Right cardiac atrium (tissue), 5 donors: ENCODE results near the gene ACTL7B. TPM values are rescaled to one million over a fixed set of nuclear protein-coding genes. Genes with fewer than 3 reads are reported as not detected.
A peak's percentile ranks its signal among the peaks of the same experiment; 100 is the strongest.
"Not testable (repeated sequence)": the region's sequence is repeated elsewhere in the genome, so short reads cannot be mapped to it uniquely, and the experiment has no call there.

Experiments
- ATAC-seq, 2 donors: fragments of 200-7000 bp; cut with Tn5 transposase; one replicate each; pipeline versions ENCODE4 v1.8.0 to v1.9.1; 2020; ENCODE audit warnings: moderate library complexity in 2 of 2, mild to moderate bottlenecking in 1 of 2
- DNase-seq, 3 donors: peaks; one replicate each; pipeline ENCODE4 v3.0.0-alpha.2; 2020
- H3K27ac ChIP-seq: one replicate; pipeline ENCODE4 v1.5.1; 2013; ENCODE audit warnings: mild to moderate bottlenecking, low read length, control low read depth, moderate library complexity
- H3K27me3 ChIP-seq: one replicate; pipeline ENCODE4 v1.6.1; 2013; ENCODE audit not compliant: control insufficient read depth, insufficient read depth
- H3K4me1 ChIP-seq: one replicate; pipeline ENCODE4 v1.6.1; 2013; ENCODE audit warnings: low read length; ENCODE audit not compliant: control insufficient read depth, insufficient read depth
- H3K4me3 ChIP-seq: one replicate; pipeline ENCODE4 v1.5.1; 2013; ENCODE audit warnings: low read length, control low read depth
- H3K9me3 ChIP-seq: one replicate; pipeline ENCODE4 v1.6.1; 2013; ENCODE audit warnings: low read length; ENCODE audit not compliant: control insufficient read depth
- WGBS: extraction: QIAGEN DNeasy Blood & Tissue Kit; methylation state at CpG from one replicate; pipeline ENCODE4 v1.1.7; 2013; 5-methylcytosine and 5-hydroxymethylcytosine counted together
- intact Hi-C, 4 donors: fragments of 100-400 bp; cut with DNase I; formaldehyde crosslinking; loops; one replicate each; pipeline versions ENCODE4 v1.11.0 to v1.14.0; 2022 to 2023
- polyA plus RNA-seq: library from polyadenylated mRNA; stranded (reverse); fragments of 200-250 nt; gene quantifications from one replicate; pipeline ENCODE4 v1.2.3, GENCODE V29; 2013
- total RNA-seq, 4 donors: library from RNA; stranded (reverse); fragmentation: NEBNext Ultra II Directional; extraction: Animal tissue kit (Norgen Biotek cat#: 25700); gene quantifications; one replicate each; pipeline ENCODE4 v1.2.1, GENCODE V29; 2021
- donor health status: healthy with polysubstance abuse.
- donor health status: DM: no; HTN: yes; CAD: no.
- donor health status: DM: no; HTN: no; CAD: no.
- donor health status: DM: no; HTN: yes; CAD: no; lungs with severe emphysema.
- donor health status: DM: yes; HTN: yes; CAD: no.

ACTL7B gene
- total and polyA plus RNA-seq, 5 donors: not detected

DNA sequence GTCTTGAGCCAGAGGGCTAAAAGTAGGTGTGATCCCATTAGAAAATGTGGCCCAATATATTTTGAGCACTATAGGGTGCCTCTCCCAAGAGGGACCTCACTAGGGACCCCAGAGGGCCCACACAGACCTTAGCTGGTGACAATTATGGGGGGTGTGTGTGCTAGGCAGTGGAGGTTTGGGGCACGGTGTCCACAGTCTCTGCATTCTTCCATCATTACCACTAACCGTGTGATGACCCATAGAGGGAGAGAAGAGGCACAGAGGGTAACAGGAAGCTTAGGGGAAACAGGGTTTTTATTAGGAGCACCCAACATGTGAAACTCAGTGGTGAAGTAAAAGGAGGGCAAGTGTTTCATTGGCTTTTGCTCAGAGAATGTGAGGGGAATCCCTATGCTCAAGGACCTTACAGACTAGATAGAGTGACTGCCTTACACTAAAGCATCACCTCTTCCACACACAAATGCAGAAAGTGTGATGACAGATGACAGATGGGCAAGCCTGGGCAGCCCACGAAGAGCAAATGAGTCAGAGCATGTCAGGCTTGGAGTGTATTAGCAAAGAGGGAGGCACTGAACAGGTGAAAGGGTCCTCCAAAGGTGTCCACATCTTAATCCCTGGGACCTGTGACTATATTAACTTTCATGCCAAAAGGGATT is 3.8 kb upstream of the ACTL7B start:
- DNase-seq (no peak), ATAC-seq (no peak)
- WGBS: 71% methylated on average over 3 of the region's 3 CpGs
- no peaks in the 10 kb centered on the region for H3K4me1 ChIP-seq
- no peaks in the 10 kb centered on the region for H3K9me3 ChIP-seq
- no peak overlapping the region for H3K27ac ChIP-seq
- intact Hi-C loops: no loop called here
- H3K27me3 ChIP-seq: no peaks in the 10 kb centered on the region
- H3K4me3 ChIP-seq: no peak overlapping the region

DNA sequence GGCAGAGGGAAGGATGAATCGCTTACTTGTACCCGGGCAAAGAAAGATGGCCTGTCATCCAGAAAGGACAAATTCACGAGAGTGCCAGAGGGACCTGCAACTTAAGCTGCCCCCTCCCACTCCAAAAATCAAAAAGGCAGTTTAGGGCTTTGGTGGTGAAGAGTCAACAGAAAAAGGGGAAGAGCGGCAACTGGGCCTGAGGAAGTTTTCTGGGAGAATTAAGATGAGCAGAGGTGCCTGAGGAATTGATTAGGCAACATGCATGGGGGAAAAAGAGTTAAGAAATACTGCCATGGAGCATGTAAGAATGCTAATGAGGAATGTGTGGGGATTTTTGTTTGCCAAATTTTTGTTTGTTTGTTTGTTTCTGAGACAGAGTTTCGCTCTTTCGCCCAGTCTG is 1.8 kb upstream of the ACTL7B start:
- no peaks in the 10 kb centered on the region for H3K4me1 ChIP-seq
- intact Hi-C loops: no loop called here
- H3K27me3 ChIP-seq: no peaks in the 10 kb centered on the region
- 91% methylated on average over 6 of the region's 6 CpGs for WGBS
- no peak for ATAC-seq
- no peak overlapping the region for H3K27ac ChIP-seq
- no peak overlapping the region for H3K4me3 ChIP-seq
- no peak for DNase-seq
- H3K9me3 ChIP-seq: no peaks in the 10 kb centered on the region

DNA sequence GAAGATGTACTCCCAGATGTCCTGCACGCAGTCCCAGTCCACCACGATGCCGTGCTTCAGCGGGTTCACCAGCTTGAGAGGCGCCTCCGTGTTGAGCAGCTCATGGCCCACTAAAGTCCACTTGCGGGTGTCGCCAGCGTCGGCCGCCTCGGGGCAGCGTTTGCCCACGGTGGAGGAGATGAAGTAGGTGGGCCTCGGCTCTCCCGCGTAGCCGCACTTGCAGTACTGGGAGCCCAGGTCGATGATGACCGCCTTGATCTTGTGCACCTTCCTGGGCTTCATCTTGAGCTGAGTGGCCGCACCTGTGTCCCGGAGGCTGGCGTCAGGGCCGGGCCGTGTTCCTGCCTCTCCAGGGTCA is 278 bp downstream of the ACTL7B start:
- Histone ChIP-seq H3K4me3 (no peak overlapping the region), H3K9me3 (no peaks in the 10 kb centered on the region), H3K4me1 (no peaks in the 10 kb centered on the region), H3K27me3 (no peaks in the 10 kb centered on the region), H3K27ac (no peak overlapping the region)
- ATAC-seq: no peak
- WGBS: 96% methylated on average over 25 of the region's 25 CpGs
- DNase-seq: peak in 1 of 3 donors; percentile 39
- intact Hi-C loops: no loop called here

DNA sequence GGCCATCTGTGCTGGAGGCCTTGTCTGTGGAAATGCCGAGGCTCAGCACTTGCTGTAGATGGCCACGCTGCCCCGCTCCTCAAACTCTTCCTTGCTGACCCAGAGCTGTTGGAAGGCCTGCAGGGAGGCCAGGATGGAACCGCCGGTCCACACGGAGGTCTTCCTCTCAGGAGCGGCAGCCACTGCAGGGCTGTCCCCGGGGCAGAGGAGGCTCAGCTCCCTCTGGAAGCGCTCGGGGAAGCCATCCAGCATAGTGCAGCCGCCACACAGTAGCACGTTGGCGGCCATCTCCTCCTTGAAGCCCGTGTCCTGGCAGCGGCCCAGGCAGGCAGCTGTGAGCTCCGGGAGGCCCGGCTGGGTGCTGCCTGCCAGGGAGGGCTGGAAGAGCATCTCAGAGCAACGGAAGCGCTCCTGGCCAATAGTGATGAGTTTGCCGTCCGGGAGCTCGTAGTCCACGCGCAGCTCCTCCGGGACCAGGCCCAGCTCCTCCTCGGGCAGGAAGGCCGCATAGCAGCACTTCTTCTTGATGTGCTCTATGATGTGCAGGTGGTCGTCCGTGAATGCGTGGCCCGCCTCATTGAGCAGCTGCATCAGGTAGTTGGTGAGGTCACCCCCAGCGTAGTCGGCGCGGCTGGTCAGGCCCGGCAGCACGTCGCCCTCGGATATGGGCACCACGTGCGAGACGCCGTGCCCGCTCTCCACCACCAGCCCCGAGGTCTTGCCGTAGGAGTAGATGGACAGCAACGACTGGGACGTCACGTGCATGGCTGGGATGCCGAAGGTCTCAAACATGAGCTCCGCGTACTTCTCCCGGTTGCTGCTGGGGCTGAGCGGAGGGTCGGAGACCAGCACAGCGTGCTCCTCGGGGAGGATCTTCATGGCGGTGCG is 901 bp downstream of the ACTL7B start:
- WGBS: 89% methylated on average over 59 of the region's 59 CpGs
- H3K4me3 ChIP-seq: no peak overlapping the region
- ATAC-seq (peak in 1 of 2 donors; percentile 27), DNase-seq (peak in 2 of 3 donors; percentile 59 to 69)
- H3K4me1 ChIP-seq: no peaks in the 10 kb centered on the region
- intact Hi-C loops: no loop called here
- no peaks in the 10 kb centered on the region for H3K27me3 ChIP-seq
- H3K27ac ChIP-seq: no peak overlapping the region
- no peaks in the 10 kb centered on the region for H3K9me3 ChIP-seq

DNA sequence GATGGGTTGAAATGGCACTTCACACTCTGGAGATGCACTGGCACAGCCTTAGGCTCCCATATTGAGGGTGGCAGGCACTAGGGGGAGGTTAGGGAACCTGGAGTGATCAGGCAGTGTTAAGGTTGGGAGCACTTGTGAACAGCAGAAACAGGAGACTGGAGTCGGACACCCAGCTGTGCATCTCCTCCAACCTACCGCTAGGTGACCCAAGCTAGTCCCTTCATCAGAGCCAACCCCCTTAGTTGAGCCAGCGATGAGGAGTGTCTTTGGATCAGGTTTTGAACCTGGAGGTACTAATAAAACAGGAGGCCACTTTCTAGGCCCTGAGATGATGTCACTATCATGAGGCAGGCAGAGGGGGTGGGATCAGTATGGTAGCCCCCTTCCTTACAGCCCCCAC is 1.7 kb downstream of the ACTL7B start:
- intact Hi-C loops: no loop called here
- ATAC-seq (no peak), DNase-seq (no peak)
- no peak overlapping the region for H3K4me3 ChIP-seq
- no peaks in the 10 kb centered on the region for H3K4me1 ChIP-seq
- WGBS: 92% methylated on average over 3 of the region's 3 CpGs
- no peak overlapping the region for H3K27ac ChIP-seq
- H3K27me3 ChIP-seq: no peaks in the 10 kb centered on the region
- no peaks in the 10 kb centered on the region for H3K9me3 ChIP-seq

DNA sequence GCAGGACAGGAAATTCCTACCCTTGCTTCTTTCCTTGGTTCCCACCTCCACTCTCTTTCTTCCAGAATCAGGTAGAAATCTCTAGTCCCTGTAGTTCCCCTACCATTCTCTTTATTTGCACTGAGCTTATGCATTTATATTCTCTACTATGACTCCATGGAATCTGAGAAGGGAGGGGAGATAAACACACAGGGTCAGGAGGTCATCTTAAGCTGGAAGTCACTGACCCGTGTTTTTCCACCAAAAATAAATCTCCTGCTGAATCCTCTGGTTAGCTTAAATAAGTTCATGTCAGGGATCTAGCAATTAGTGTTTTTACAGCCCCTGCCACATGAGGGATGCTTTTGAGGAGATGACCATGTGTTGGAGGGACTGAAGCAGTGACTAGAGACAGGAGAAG is 3.7 kb downstream of the ACTL7B start:
- Histone ChIP-seq H3K4me1 (no peaks in the 10 kb centered on the region), H3K4me3 (no peak overlapping the region), H3K27ac (no peak overlapping the region), H3K27me3 (no peaks in the 10 kb centered on the region), H3K9me3 (no peaks in the 10 kb centered on the region)
- no peak for DNase-seq
- intact Hi-C loops: no loop called here
- WGBS: 21% methylated on average over 1 of the region's 1 CpG
- ATAC-seq: peak in 1 of 2 donors; percentile 17

DNA sequence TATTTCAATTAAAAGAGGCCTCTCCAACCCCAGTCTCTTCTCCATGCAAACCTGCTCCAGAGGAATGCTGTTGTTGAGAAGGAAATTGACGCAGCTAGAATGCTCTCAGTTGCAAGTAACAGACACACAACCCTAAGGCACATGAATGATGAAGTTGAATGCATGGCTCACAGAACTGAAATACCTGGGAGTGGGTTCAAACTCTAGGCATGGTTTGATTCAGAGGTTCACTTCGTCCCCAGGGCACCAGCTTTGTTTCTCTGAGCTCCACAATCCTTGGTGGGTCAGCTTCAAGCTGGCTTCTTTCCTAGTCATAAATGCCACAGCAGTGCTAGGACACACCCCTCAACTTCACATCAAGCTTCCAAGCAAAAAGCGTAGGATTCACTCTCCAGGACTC is 4.6 kb downstream of the ACTL7B start:
- H3K27me3 ChIP-seq: no peaks in the 10 kb centered on the region
- no peaks in the 10 kb centered on the region for H3K9me3 ChIP-seq
- DNase-seq (no peak), ATAC-seq (no peak)
- no peak overlapping the region for H3K27ac ChIP-seq
- 84% methylated on average over 3 of the region's 3 CpGs for WGBS
- intact Hi-C loops: no loop called here
- no peaks in the 10 kb centered on the region for H3K4me1 ChIP-seq
- no peak overlapping the region for H3K4me3 ChIP-seq

DNA sequence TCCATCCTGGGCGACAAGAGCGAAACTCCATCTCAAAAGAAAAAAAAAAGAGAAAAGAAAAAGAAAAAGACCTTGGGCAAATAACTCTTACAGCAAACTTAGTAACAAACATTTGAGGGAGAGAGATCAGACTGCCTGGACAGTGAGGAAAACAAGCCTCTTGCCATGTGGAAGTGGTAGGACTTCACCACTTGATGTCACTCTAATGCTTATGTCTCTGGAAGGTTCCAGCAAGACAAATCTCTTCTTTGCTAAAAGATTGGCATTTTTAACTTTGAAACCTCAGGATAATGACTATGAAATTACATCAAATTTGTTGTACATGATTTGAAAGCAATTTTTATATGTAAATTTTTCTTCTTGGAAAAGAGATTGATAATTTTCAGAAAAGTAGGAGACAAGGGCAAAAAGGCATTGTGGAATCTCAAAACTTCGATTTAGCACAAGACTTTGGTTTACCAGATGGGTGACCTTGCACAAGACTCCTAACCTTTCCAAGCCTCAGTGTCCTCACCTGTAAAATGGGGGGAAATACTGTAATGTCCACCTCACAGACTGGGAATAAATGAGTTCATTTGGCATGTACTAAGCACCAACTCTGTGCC is 5.4 kb downstream of the ACTL7B start:
- 96% methylated on average over 3 of the region's 3 CpGs for WGBS
- no peak for DNase-seq
- no peak overlapping the region for H3K4me3 ChIP-seq
- intact Hi-C loops: no loop called here
- no peaks in the 10 kb centered on the region for H3K4me1 ChIP-seq
- H3K27me3 ChIP-seq: no peaks in the 10 kb centered on the region
- H3K27ac ChIP-seq: no peak overlapping the region
- no peaks in the 10 kb centered on the region for H3K9me3 ChIP-seq
- ATAC-seq: no peak

DNA sequence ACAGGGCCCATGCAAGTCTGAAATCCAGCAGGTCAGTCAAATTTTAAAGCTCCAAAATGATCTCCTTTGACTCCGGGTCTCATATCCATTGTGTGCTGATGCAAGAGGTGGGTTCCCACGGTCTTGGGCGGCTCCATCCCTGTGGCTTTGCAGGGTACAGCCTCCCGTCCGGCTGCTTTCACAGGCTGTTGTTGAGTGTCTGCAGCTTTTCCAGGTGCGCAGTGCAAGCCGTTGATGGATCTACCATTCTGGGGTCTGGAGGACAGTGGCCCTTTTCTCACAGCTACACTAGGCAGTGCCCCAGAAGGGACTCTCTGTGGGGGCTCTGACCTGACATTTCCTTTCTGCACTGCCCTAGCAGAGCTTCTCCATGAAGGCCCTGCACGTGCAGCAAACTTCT is 7.5 kb downstream of the ACTL7B start:
- H3K4me3 ChIP-seq, H3K27ac ChIP-seq, H3K4me1 ChIP-seq, H3K9me3 ChIP-seq, intact Hi-C loops, H3K27me3 ChIP-seq, ATAC-seq: not testable (repeated sequence)
- peak in 1 of 3 donors; percentile 37 for DNase-seq
- WGBS: 93% methylated on average over 8 of the region's 8 CpGs

DNA sequence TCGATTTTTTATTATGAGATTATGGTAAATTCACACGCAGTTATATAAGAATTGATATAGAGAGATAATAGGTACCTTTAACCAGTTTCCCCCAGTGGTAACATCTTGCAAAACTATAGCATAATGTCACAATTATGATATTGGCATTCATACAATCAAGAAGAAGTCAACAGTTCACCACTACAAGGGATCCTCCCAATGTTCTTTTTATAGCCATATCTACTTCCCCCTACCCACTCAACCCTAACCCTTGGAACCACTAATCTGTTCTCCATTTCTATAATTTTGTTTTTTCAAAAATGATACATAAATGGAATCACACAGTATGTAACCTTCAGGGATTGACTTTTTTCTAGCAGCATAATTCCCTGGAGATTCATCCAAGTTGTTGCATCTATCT is 9.8 kb downstream of the ACTL7B start:
- ATAC-seq (no peak), DNase-seq (no peak)
- WGBS: 91% methylated on average over 2 of the region's 2 CpGs
- Histone ChIP-seq H3K4me3 (no peak overlapping the region), H3K27ac (no peak overlapping the region), H3K4me1 (peaks cover 2% of the 10 kb centered on the region), H3K27me3 (no peaks in the 10 kb centered on the region), H3K9me3 (no peaks in the 10 kb centered on the region)
- intact Hi-C loops: no loop called here

DNA sequence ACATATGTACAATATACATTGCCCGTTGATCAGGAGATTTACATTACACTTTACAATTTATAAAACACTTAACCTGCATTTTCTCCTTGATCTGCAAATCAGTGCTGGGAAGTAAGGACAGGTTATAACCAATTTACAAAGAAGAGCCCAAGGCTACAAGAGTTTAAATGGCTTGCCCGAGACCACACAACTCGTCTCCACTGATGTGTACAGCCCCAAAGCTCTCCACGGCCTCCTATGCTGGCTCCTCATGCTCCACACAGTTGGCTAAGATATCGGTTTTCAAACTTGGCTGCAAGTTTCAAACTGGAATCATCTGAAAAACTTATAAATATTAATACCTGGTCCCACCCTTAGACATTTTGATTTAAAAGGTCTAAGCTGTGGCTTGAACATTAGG is 10.3 kb downstream of the ACTL7B start:
- intact Hi-C loops: no loop called here
- 78% methylated on average over 5 of the region's 5 CpGs for WGBS

More for the DNA sequence above, 10.3 kb downstream of the ACTL7B start:
- no peak for DNase-seq
- Histone ChIP-seq H3K9me3 (no peaks in the 10 kb centered on the region), H3K27ac (no peak overlapping the region), H3K27me3 (no peaks in the 10 kb centered on the region), H3K4me1 (peaks cover 2% of the 10 kb centered on the region), H3K4me3 (no peak overlapping the region)
- ATAC-seq: no peak
